Lower leg skin (tissue), 3 donors: Measurements from ENCODE around the gene LEFTY2.

ENCODE experiments used
- CTCF ChIP-seq, 3 donors: fragments of 450-650 bp; IDR thresholded peaks; one replicate each; pipeline ENCODE4 v1.5.1; 2016; ENCODE audit warnings: antibody characterized with exemption in 3 of 3, mild to moderate bottlenecking in 3 of 3, moderate library complexity in 2 of 3
- POLR2A ChIP-seq, 2 donors: fragments of 450-650 bp; IDR thresholded peaks; one replicate each; pipeline ENCODE4 v1.6.1; 2016 to 2017; ENCODE audit warnings: antibody characterized with exemption in 2 of 2, mild to moderate bottlenecking in 1 of 2, moderate library complexity in 1 of 2

GRCh38 chr1:225897595-225898514 is 43.2 kb downstream of the LEFTY2 start:
- TF ChIP-seq CTCF (IDR thresholded peaks at IDR 0.05) (no peak), POLR2A (IDR thresholded peaks at IDR 0.05) (no peak)
